GM23248 (cell line): ENCODE results near the gene AGXT. TPM values are rescaled to one million over a fixed set of nuclear protein-coding genes. Genes with fewer than 3 reads are reported as not detected.

Experiments
- DNase-seq: peaks from one replicate; pipeline ENCODE4 v3.0.0-alpha.2; 2015
- H2AFZ ChIP-seq: fragments of 200-600 bp; sonication (generic); 2 replicates; pipeline ENCODE4 v1.6.1; 2016; ENCODE audit warnings: antibody characterized with exemption
- H3F3A ChIP-seq: fragments of 200-600 bp; sonication (generic); 2 replicates; pipeline ENCODE4 v1.6.1; 2016; ENCODE audit warnings: mild to moderate bottlenecking, antibody characterized with exemption, mixed run types; ENCODE audit not compliant: insufficient read depth
- H3K27ac ChIP-seq: fragments of 200-600 bp; sonication (generic); 2 replicates; pipeline ENCODE4 v1.5.1; 2016; ENCODE audit warnings: mild to moderate bottlenecking
- H3K27me3 ChIP-seq: fragments of 200-600 bp; sonication (generic); replicated peaks from 2 replicates; pipeline ENCODE4 v1.6.1; 2016; ENCODE audit warnings: mild to moderate bottlenecking; ENCODE audit not compliant: insufficient read depth
- H3K36me3 ChIP-seq: fragments of 200-600 bp; sonication (generic); 2 replicates; pipeline ENCODE4 v1.6.1; 2016; ENCODE audit warnings: low read depth, mild to moderate bottlenecking
- H3K4me1 ChIP-seq: fragments of 200-600 bp; sonication (generic); 2 replicates; pipeline ENCODE4 v1.6.1; 2016; ENCODE audit warnings: mild to moderate bottlenecking; ENCODE audit not compliant: insufficient read depth
- H3K4me2 ChIP-seq: fragments of 200-600 bp; sonication (generic); one replicate; pipeline ENCODE4 v1.6.1; 2016; ENCODE audit warnings: mild to moderate bottlenecking; ENCODE audit not compliant: unreplicated experiment
- H3K4me3 ChIP-seq: fragments of 200-600 bp; sonication (generic); 2 replicates; pipeline ENCODE4 v1.5.1; 2016; ENCODE audit warnings: mild to moderate bottlenecking
- H3K79me2 ChIP-seq: fragments of 200-600 bp; sonication (generic); 2 replicates; pipeline ENCODE4 v1.6.1; 2016; ENCODE audit warnings: mild to moderate bottlenecking; ENCODE audit not compliant: insufficient read depth
- H3K9ac ChIP-seq: fragments of 200-600 bp; sonication (generic); 2 replicates; pipeline ENCODE4 v1.6.1; 2016; ENCODE audit warnings: mild to moderate bottlenecking
- H3K9me2 ChIP-seq: fragments of 200-600 bp; sonication (generic); 2 replicates; pipeline ENCODE4 v1.6.1; 2016; ENCODE audit warnings: mixed run types, mild to moderate bottlenecking, moderate library complexity; ENCODE audit not compliant: insufficient read depth
- H3K9me3 ChIP-seq: fragments of 200-600 bp; sonication (generic); one replicate; pipeline ENCODE4 v1.6.1; 2017; ENCODE audit warnings: low read depth
- H4K20me1 ChIP-seq: fragments of 200-600 bp; sonication (generic); 2 replicates; pipeline ENCODE4 v1.6.0; 2016; ENCODE audit not compliant: insufficient read depth
- EZH2 ChIP-seq: fragments of 200-600 bp; sonication (generic); IDR thresholded peaks from 2 replicates; pipeline ENCODE4 v1.6.1; 2018; ENCODE audit warnings: antibody characterized with exemption, mild to moderate bottlenecking; ENCODE audit not compliant: insufficient read depth, poor library complexity, severe bottlenecking
- EZH2phosphoT487 ChIP-seq: fragments of 200-600 bp; sonication (generic); IDR thresholded peaks from 2 replicates; pipeline ENCODE4 v1.6.1; 2018; ENCODE audit warnings: antibody characterized with exemption, moderate library complexity, mild to moderate bottlenecking, low read depth; ENCODE audit not compliant: insufficient read depth
- WGBS, 2 experiments: methylation state at CpG; one replicate each; pipeline ENCODE4 v1.1.6; 2015 to 2017; ENCODE audit warnings: low lambda C conversion rate in 2 of 2, low coverage in 1 of 2; ENCODE audit errors: missing lambda C conversion rate in 2 of 2; 5-methylcytosine and 5-hydroxymethylcytosine counted together
- in situ Hi-C: fragments of 300-500 bp; cut with MboI; formaldehyde crosslinking; loops from 2 replicates; pipeline ENCODE4 v1.15.0; 2020
- polyA plus RNA-seq: library from polyadenylated mRNA; unstranded; fragments of >200 nt; fragmentation: Nextera tagmentation; extraction: Ambion mirVana; gene quantifications from 2 replicates; pipeline ENCODE4 v1.2.1, GENCODE V29; 2016
- total RNA-seq: library from RNA; depleted of rRNA; stranded (reverse); fragments of >200 nt; shearing (Covaris generic); gene quantifications from 2 replicates; pipeline ENCODE4 v1.2.3, GENCODE V29; 2014

The AGXT gene
- total and polyA plus RNA-seq, 2 experiments from 2014 or later = not detected

DNA sequence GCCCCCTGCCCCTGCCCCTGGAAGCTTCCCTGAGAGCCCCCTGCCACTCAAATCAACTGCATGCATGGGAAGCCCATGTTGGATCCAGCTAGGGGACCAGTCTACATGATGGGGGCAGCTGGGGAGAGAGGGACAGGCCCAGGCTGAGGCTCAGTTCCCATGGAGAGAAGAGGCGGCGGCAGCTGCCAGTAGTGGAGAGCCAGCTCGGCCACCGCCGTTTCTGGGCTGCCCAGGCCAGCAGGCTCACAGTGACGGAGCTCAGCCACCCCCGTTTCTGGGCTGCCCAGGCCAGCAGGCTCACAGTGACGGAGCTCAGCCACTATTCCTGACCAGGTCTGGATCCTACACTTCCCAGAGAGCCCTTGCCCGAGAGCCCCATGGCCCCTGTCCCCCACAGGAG lies 23.7 kb downstream of the AGXT start:
- WGBS, 2 experiments = 75 to 76% methylated on average over 8 to 9 of the region's 9 CpGs
- in situ Hi-C loops = no loop called here
- H3K27ac ChIP-seq = no peak overlapping the region

DNA sequence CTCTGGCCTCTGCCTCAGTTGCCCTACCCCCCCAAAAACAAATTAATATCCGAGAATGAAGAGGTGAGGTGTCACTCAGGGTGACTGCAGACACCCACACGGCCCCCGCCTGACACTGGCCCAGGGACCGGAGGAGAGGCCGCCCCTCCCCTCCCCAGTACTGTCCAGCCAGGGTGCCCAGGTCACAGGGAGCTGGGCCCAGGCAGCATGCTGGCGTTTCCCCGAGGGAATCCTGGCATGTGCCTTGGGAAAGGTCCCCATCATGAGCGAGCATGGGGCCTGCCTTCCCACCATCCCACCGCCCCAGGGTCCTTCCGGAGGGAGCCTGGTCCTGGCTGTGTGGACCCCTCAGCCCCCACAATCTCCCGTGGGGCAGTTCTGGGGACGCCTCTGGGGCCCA lies 24.3 kb downstream of the AGXT start:
- no peak overlapping the region for H2AFZ ChIP-seq
- no peaks in the 10 kb centered on the region for H3K36me3 ChIP-seq
- H3K9me2 ChIP-seq = no peaks in the 10 kb centered on the region
- no peak overlapping the region for H3K9ac ChIP-seq
- H4K20me1 ChIP-seq = no peaks in the 10 kb centered on the region
- no peaks in the 10 kb centered on the region for H3K4me1 ChIP-seq
- H3K4me2 ChIP-seq = no peak overlapping the region
- DNase-seq = no peak
- TF ChIP-seq EZH2 (no peak), EZH2phosphoT487 (no peak)
- H3F3A ChIP-seq = no peaks in the 10 kb centered on the region
- WGBS, 2 experiments = 87 to 88% methylated on average over 10 to 12 of the region's 12 CpGs
- no peak overlapping the region for H3K4me3 ChIP-seq
- no peak overlapping the region for H3K27ac ChIP-seq
- in situ Hi-C loops = no loop called here
- no peaks in the 10 kb centered on the region for H3K79me2 ChIP-seq
- H3K27me3 ChIP-seq = no peaks in the 10 kb centered on the region
- no peaks in the 10 kb centered on the region for H3K9me3 ChIP-seq

More for the DNA sequence above, 23.7 kb downstream of the AGXT start:
- Histone ChIP-seq H3K4me2 (no peak overlapping the region), H3F3A (no peaks in the 10 kb centered on the region), H3K79me2 (no peaks in the 10 kb centered on the region), H3K4me3 (no peak overlapping the region), H3K9me3 (no peaks in the 10 kb centered on the region), H3K36me3 (no peaks in the 10 kb centered on the region), H3K27me3 (no peaks in the 10 kb centered on the region), H3K4me1 (no peaks in the 10 kb centered on the region), H3K9ac (no peak overlapping the region), H3K9me2 (no peaks in the 10 kb centered on the region), H4K20me1 (no peaks in the 10 kb centered on the region), H2AFZ (no peak overlapping the region)
- no peak for TF ChIP-seq EZH2phosphoT487
- no peak for TF ChIP-seq EZH2
- no peak for DNase-seq

DNA sequence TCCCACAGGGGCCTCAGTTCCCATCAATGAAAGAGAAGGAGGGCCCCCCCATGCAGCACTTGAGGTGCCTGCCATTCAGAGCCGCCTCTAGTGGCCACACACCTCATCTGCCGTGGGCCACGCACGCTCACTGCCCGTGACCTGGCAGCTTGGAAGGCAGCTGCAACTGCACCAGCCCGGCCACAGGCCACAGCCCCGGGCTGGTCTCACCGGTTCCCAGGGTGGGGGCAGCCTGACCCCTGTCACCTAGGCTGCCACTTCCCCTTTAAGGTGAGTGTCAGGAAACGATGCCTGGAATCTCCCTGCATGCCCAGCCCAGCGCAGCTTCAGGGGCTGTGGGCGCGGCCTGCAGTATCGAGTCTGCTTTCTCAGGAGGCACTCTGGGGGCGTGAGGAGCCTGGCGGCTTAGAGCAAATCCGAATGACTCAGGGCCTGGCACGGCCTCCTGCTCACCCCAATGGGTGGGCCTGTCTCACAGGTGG lies 24.8 kb downstream of the AGXT start:
- in situ Hi-C loops = no loop called here
- H3K4me3 ChIP-seq = no peak overlapping the region
- peak; percentile 78 for DNase-seq

GRCh38 chr2:240894006-240894405 lies 25.4 kb downstream of the AGXT start:
- Histone ChIP-seq H3K4me1 (no peaks in the 10 kb centered on the region), H3K27me3 (no peaks in the 10 kb centered on the region), H3K4me2 (no peak overlapping the region), H3K27ac (no peak overlapping the region), H4K20me1 (no peaks in the 10 kb centered on the region), H3K9ac (no peak overlapping the region), H2AFZ (no peak overlapping the region), H3K79me2 (no peaks in the 10 kb centered on the region), H3K4me3 (no peak overlapping the region), H3K9me2 (no peaks in the 10 kb centered on the region), H3K36me3 (no peaks in the 10 kb centered on the region), H3K9me3 (no peaks in the 10 kb centered on the region), H3F3A (no peaks in the 10 kb centered on the region)
- no peak for TF ChIP-seq EZH2
- in situ Hi-C loops = no loop called here
- peak; percentile 24 for DNase-seq
- WGBS, 2 experiments = 79 to 83% methylated on average over 8 to 9 of the region's 9 CpGs

More for the DNA sequence above, 24.8 kb downstream of the AGXT start:
- TF ChIP-seq EZH2phosphoT487 = no peak
- TF ChIP-seq EZH2 = no peak
- no peak overlapping the region for H3K27ac ChIP-seq
- no peak overlapping the region for H3K4me2 ChIP-seq
- H3F3A ChIP-seq = no peaks in the 10 kb centered on the region
- H3K79me2 ChIP-seq = no peaks in the 10 kb centered on the region
- no peaks in the 10 kb centered on the region for H3K36me3 ChIP-seq
- no peaks in the 10 kb centered on the region for H3K27me3 ChIP-seq
- no peaks in the 10 kb centered on the region for H3K9me2 ChIP-seq
- WGBS, 2 experiments = 66 to 67% methylated on average over 9 to 17 of the region's 17 CpGs
- H2AFZ ChIP-seq = no peak overlapping the region
- H4K20me1 ChIP-seq = no peaks in the 10 kb centered on the region
- no peaks in the 10 kb centered on the region for H3K4me1 ChIP-seq
- H3K9ac ChIP-seq = no peak overlapping the region
- no peaks in the 10 kb centered on the region for H3K9me3 ChIP-seq

DNA sequence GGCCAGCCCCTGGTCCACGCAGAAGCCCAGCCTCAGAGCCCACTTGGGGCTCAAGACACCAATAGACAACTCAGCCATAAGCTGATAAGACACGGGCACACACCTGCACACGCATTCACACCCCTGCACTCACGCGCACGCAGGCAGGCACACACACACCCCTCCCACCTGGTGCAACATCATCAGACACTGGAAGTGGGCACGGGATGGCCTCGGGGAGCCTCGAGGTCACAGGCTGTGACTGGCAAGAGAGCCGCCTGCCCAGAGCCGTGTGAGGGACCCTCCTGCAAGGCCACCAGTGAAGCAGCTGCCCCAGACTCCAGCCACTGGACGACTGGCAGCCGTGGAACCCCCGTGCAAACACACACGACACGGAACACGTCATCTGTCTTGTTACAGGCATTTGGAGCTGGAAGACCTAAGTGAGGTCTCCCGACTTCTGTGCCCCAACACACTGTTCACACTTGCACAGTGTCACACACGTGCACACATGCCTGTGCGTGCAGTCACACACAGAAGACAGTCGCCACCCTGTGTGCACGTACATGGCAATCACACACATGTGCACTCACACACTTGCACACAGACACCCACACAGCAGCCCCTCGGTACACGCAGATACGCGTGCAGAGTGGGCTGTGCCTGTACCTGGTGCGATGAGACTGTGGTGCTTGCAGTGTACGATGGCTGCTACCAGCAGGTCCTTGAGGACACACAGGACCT lies 26.4 kb downstream of the AGXT start:
- 83 to 85% methylated on average over 28 of the region's 28 CpGs for WGBS, 2 experiments
- in situ Hi-C loops = no loop called here

More for the DNA sequence above, 26.4 kb downstream of the AGXT start:
- Histone ChIP-seq H4K20me1 (no peaks in the 10 kb centered on the region), H3K27ac (no peak overlapping the region), H2AFZ (no peak overlapping the region), H3K79me2 (no peaks in the 10 kb centered on the region), H3K27me3 (no peaks in the 10 kb centered on the region), H3K4me2 (no peak overlapping the region), H3K9me3 (no peaks in the 10 kb centered on the region), H3K9ac (no peak overlapping the region), H3K4me1 (no peaks in the 10 kb centered on the region), H3K4me3 (no peak overlapping the region), H3F3A (no peaks in the 10 kb centered on the region), H3K9me2 (no peaks in the 10 kb centered on the region), H3K36me3 (no peaks in the 10 kb centered on the region)
- TF ChIP-seq EZH2 (no peak), EZH2phosphoT487 (no peak)
- DNase-seq = no peak
